Ascending aorta (tissue), 2 donors: ENCODE measurements around the gene VANGL2. TPM values are rescaled to one million over a fixed set of nuclear protein-coding genes. Genes with fewer than 3 reads are reported as not detected.

Source experiments
- DNase-seq, 2 donors: peaks; one replicate each; pipeline ENCODE4 v3.0.0-alpha.2; 2019; ENCODE audit warnings: low spot score in 2 of 2
- H3K27ac ChIP-seq, 2 donors: fragments of 200-600 bp; sonication (generic); one replicate each; pipeline ENCODE4 v1.5.1; 2016 to 2017; ENCODE audit warnings: mild to moderate bottlenecking in 1 of 2
- H3K27me3 ChIP-seq: fragments of 200-600 bp; sonication (generic); one replicate; pipeline ENCODE4 v1.5.1; 2017
- H3K36me3 ChIP-seq, 2 donors: fragments of 200-600 bp; sonication (generic); one replicate each; pipeline ENCODE4 v1.5.1; 2016
- H3K4me1 ChIP-seq, 2 donors: fragments of 200-600 bp; sonication (generic); one replicate each; pipeline ENCODE4 v1.5.1; 2016 to 2017; ENCODE audit warnings: mild to moderate bottlenecking in 1 of 2
- H3K4me3 ChIP-seq, 2 donors: fragments of 200-600 bp; sonication (generic); one replicate each; pipeline ENCODE4 v1.5.1; 2016 to 2017; ENCODE audit warnings: mild to moderate bottlenecking in 1 of 2
- H3K9me3 ChIP-seq, 2 donors: fragments of 200-600 bp; sonication (generic); one replicate each; pipeline ENCODE4 v1.5.1; 2016
- CTCF ChIP-seq, 3 experiments: fragments of 200-600 bp in 2 of 3; fragments of 450-650 bp in 1 of 3; sonication (generic) in 2 of 3; IDR thresholded peaks; one replicate each; pipeline ENCODE4 v1.5.1; 2016 to 2019; ENCODE audit warnings: antibody characterized with exemption in 3 of 3, mild to moderate bottlenecking in 1 of 3, moderate library complexity in 1 of 3
- intact Hi-C: fragments of 100-400 bp; cut with DNase I; formaldehyde crosslinking; loops from one replicate; pipeline ENCODE4 v1.15.1; 2023
- total RNA-seq: library from RNA; depleted of rRNA; stranded (reverse); fragments of >200 nt; gene quantifications from one replicate; pipeline ENCODE4 v1.1.0, GENCODE V29; 2016

The VANGL2 gene
- total RNA-seq, 1 donor from 2014 or later: 0.96 TPM

GRCh38 chr1:160408864-160409263 is 8.5 kb downstream of the VANGL2 start:
- no peaks in the 10 kb centered on the region for H3K9me3 ChIP-seq
- no peaks in the 10 kb centered on the region for H3K27me3 ChIP-seq
- no peak overlapping the region for H3K4me3 ChIP-seq
- TF ChIP-seq CTCF (IDR thresholded peaks at IDR 0.05): no peak
- no peaks in the 10 kb centered on the region for H3K4me1 ChIP-seq
- no peak for DNase-seq
- intact Hi-C loops: no loop called here
- H3K36me3 ChIP-seq: no peaks in the 10 kb centered on the region
- H3K27ac ChIP-seq: no peak overlapping the region

- no peak for DNase-seq
- H3K27ac ChIP-seq: no peak overlapping the region
- no peaks in the 10 kb centered on the region for H3K36me3 ChIP-seq
- no peaks in the 10 kb centered on the region for H3K9me3 ChIP-seq
- H3K4me3 ChIP-seq: no peak overlapping the region
- intact Hi-C loops: no loop called here
- no peaks in the 10 kb centered on the region for H3K4me1 ChIP-seq
- H3K27me3 ChIP-seq: no peaks in the 10 kb centered on the region
- no peak for TF ChIP-seq CTCF (IDR thresholded peaks at IDR 0.05)
Observed at GRCh38 chr1:160409486-160409885, 9.1 kb downstream of the VANGL2 start.

GRCh38 chr1:160410406-160411005 is 10.1 kb downstream of the VANGL2 start:
- Histone ChIP-seq H3K27me3 (no peaks in the 10 kb centered on the region), H3K4me3 (no peak overlapping the region), H3K36me3 (no peaks in the 10 kb centered on the region), H3K4me1 (no peaks in the 10 kb centered on the region), H3K9me3 (no peaks in the 10 kb centered on the region), H3K27ac (no peak overlapping the region)
- TF ChIP-seq CTCF (IDR thresholded peaks at IDR 0.05): no peak
- DNase-seq: peak in 1 of 2 donors; percentile 40
- intact Hi-C loops: no loop called here

GRCh38 chr1:160411271-160412027 is 11.1 kb downstream of the VANGL2 start:
- no peaks in the 10 kb centered on the region for H3K4me1 ChIP-seq
- intact Hi-C loops: no loop called here
- no peak overlapping the region for H3K27ac ChIP-seq
- TF ChIP-seq CTCF (IDR thresholded peaks at IDR 0.05): no peak
- peak in 1 of 2 donors; percentile 41 for DNase-seq
- H3K4me3 ChIP-seq: no peak overlapping the region
- no peaks in the 10 kb centered on the region for H3K27me3 ChIP-seq
- H3K36me3 ChIP-seq: no peaks in the 10 kb centered on the region
- no peaks in the 10 kb centered on the region for H3K9me3 ChIP-seq

GRCh38 chr1:160412028-160412362 is 11.6 kb downstream of the VANGL2 start:
- no peaks in the 10 kb centered on the region for H3K27me3 ChIP-seq
- DNase-seq: no peak
- no peak for TF ChIP-seq CTCF (IDR thresholded peaks at IDR 0.05)
- H3K4me3 ChIP-seq: no peak overlapping the region
- H3K36me3 ChIP-seq: no peaks in the 10 kb centered on the region
- H3K4me1 ChIP-seq: no peaks in the 10 kb centered on the region
- H3K9me3 ChIP-seq: no peaks in the 10 kb centered on the region
- H3K27ac ChIP-seq: no peak overlapping the region
- intact Hi-C loops: no loop called here
